Stomach smooth muscle (tissue), 2 donors: ENCODE measurements around the gene PARM1.

Experiments used
- H3K27ac ChIP-seq: one replicate; pipeline ENCODE4 v1.7.0; 2013; ENCODE audit warnings: mild to moderate bottlenecking, low read length, inconsistent platforms
- H3K27me3 ChIP-seq, 2 donors: one replicate each; pipeline ENCODE4 v1.7.0; 2013; ENCODE audit warnings: low read length in 2 of 2; ENCODE audit not compliant: insufficient read depth in 2 of 2, control insufficient read depth in 1 of 2
- H3K36me3 ChIP-seq, 2 donors: one replicate each; pipeline ENCODE4 v1.7.0; 2013; ENCODE audit warnings: low read length in 2 of 2; ENCODE audit not compliant: control insufficient read depth in 2 of 2, insufficient read depth in 2 of 2
- H3K4me1 ChIP-seq: one replicate; pipeline ENCODE4 v1.7.0; 2013; ENCODE audit warnings: low read length; ENCODE audit not compliant: control insufficient read depth, insufficient read depth
- H3K4me3 ChIP-seq, 2 donors: one replicate each; pipeline ENCODE4 v1.7.0; 2013; ENCODE audit warnings: low read length in 2 of 2
- H3K9ac ChIP-seq, 2 donors: one replicate each; pipeline ENCODE4 v1.7.0; 2013; ENCODE audit warnings: low read length in 2 of 2, mild to moderate bottlenecking in 1 of 2
- H3K9me3 ChIP-seq, 2 donors: one replicate each; pipeline ENCODE4 v1.7.0; 2013; ENCODE audit warnings: low read length in 2 of 2; ENCODE audit not compliant: control insufficient read depth in 2 of 2
- donor health status: healthy.
- donor health status: Pancreatic carcinoma.

PARM1 gene

GRCh38 chr4:75004755-75005668 is 72.1 kb downstream of the PARM1 start:
- no peaks in the 10 kb centered on the region for H3K4me1 ChIP-seq
- H3K27me3 ChIP-seq = no peaks in the 10 kb centered on the region
- H3K9ac ChIP-seq = no peak overlapping the region
- no peak overlapping the region for H3K4me3 ChIP-seq
- H3K36me3 ChIP-seq = no peaks in the 10 kb centered on the region
- no peak overlapping the region for H3K27ac ChIP-seq
- H3K9me3 ChIP-seq = peaks cover 0 to 7% of the 10 kb centered on the region in 2 donors

GRCh38 chr4:75005727-75006126 is 72.8 kb downstream of the PARM1 start:
- Histone ChIP-seq H3K36me3 (no peaks in the 10 kb centered on the region), H3K27ac (no peak overlapping the region), H3K27me3 (no peaks in the 10 kb centered on the region), H3K4me3 (no peak overlapping the region), H3K9me3 (peaks cover 0 to 7% of the 10 kb centered on the region in 2 donors), H3K9ac (no peak overlapping the region), H3K4me1 (no peaks in the 10 kb centered on the region)

- Histone ChIP-seq H3K36me3 (peaks cover 0 to 2% of the 10 kb centered on the region in 2 donors), H3K4me3 (no peak overlapping the region), H3K4me1 (no peaks in the 10 kb centered on the region), H3K27me3 (no peaks in the 10 kb centered on the region), H3K27ac (no peak overlapping the region), H3K9me3 (peaks cover 0 to 7% of the 10 kb centered on the region in 2 donors), H3K9ac (no peak overlapping the region)
Observed at GRCh38 chr4:75007891-75008290, 75.0 kb downstream of the PARM1 start.

- H3K9ac ChIP-seq = no peak overlapping the region
- H3K27me3 ChIP-seq = no peaks in the 10 kb centered on the region
- peaks cover 0 to 7% of the 10 kb centered on the region in 2 donors for H3K9me3 ChIP-seq
- peaks cover 0 to 2% of the 10 kb centered on the region in 2 donors for H3K36me3 ChIP-seq
- H3K4me3 ChIP-seq = no peak overlapping the region
- no peak overlapping the region for H3K27ac ChIP-seq
- no peaks in the 10 kb centered on the region for H3K4me1 ChIP-seq
Observed at GRCh38 chr4:75009138-75009537, 76.2 kb downstream of the PARM1 start.

- Histone ChIP-seq H3K9me3 (peaks cover 0 to 7% of the 10 kb centered on the region in 2 donors), H3K36me3 (peaks cover 0 to 2% of the 10 kb centered on the region in 2 donors), H3K4me1 (no peaks in the 10 kb centered on the region), H3K27me3 (no peaks in the 10 kb centered on the region), H3K9ac (no peak overlapping the region), H3K27ac (no peak overlapping the region), H3K4me3 (no peak overlapping the region)
Observed at GRCh38 chr4:75011131-75011795, 78.3 kb downstream of the PARM1 start.

- Histone ChIP-seq H3K27me3 (no peaks in the 10 kb centered on the region), H3K27ac (no peak overlapping the region), H3K36me3 (peaks cover 0 to 2% of the 10 kb centered on the region in 2 donors), H3K9me3 (no peaks in the 10 kb centered on the region), H3K9ac (no peak overlapping the region), H3K4me1 (no peaks in the 10 kb centered on the region), H3K4me3 (no peak overlapping the region)
Observed at GRCh38 chr4:75015627-75016026, 82.7 kb downstream of the PARM1 start.

- Histone ChIP-seq H3K4me1 (no peaks in the 10 kb centered on the region), H3K4me3 (no peak overlapping the region), H3K9ac (no peak overlapping the region), H3K36me3 (peaks cover 0 to 2% of the 10 kb centered on the region in 2 donors), H3K9me3 (no peaks in the 10 kb centered on the region), H3K27me3 (no peaks in the 10 kb centered on the region), H3K27ac (no peak overlapping the region)
Observed at GRCh38 chr4:75016472-75016871, 83.6 kb downstream of the PARM1 start.

- Histone ChIP-seq H3K27me3 (no peaks in the 10 kb centered on the region), H3K4me3 (no peak overlapping the region)
Observed at GRCh38 chr4:75018811-75019479, 86.0 kb downstream of the PARM1 start.

GRCh38 chr4:75025431-75025830 is 92.5 kb downstream of the PARM1 start:
- Histone ChIP-seq H3K36me3 (no peaks in the 10 kb centered on the region), H3K4me1 (no peaks in the 10 kb centered on the region), H3K9me3 (no peaks in the 10 kb centered on the region), H3K27me3 (no peaks in the 10 kb centered on the region), H3K27ac (no peak overlapping the region), H3K9ac (no peak overlapping the region), H3K4me3 (no peak overlapping the region)

More at GRCh38 chr4:75018811-75019479, 86.0 kb downstream of the PARM1 start:
- no peak overlapping the region for H3K27ac ChIP-seq
- no peak overlapping the region for H3K9ac ChIP-seq
- no peaks in the 10 kb centered on the region for H3K36me3 ChIP-seq
- H3K4me1 ChIP-seq = no peaks in the 10 kb centered on the region
- no peaks in the 10 kb centered on the region for H3K9me3 ChIP-seq

- no peaks in the 10 kb centered on the region for H3K27me3 ChIP-seq
- no peak overlapping the region for H3K27ac ChIP-seq
- no peak overlapping the region for H3K9ac ChIP-seq
- H3K9me3 ChIP-seq = no peaks in the 10 kb centered on the region
- H3K4me1 ChIP-seq = no peaks in the 10 kb centered on the region
- H3K4me3 ChIP-seq = no peak overlapping the region
- no peaks in the 10 kb centered on the region for H3K36me3 ChIP-seq
Observed at GRCh38 chr4:75028196-75028854, 95.4 kb downstream of the PARM1 start.
